DOHH2 (cell line): ENCODE measurements around the gene GSG1L.

ENCODE experiments used
- H3F3A ChIP-seq: fragments of 200-600 bp; sonication (generic), shearing (Covaris generic); 2 replicates; pipeline ENCODE4 v1.6.0; 2016; ENCODE audit warnings: antibody characterized with exemption, mild to moderate bottlenecking; ENCODE audit not compliant: control insufficient read depth, insufficient read depth
- H3K27ac ChIP-seq: fragments of 200-600 bp; sonication (generic); 2 replicates; pipeline ENCODE4 v1.5.1; 2014; ENCODE audit warnings: low read depth, mild to moderate bottlenecking, low read length, moderate library complexity
- H3K27me3 ChIP-seq: fragments of 200-600 bp; sonication (generic); 2 replicates; pipeline ENCODE4 v1.6.1; 2014; ENCODE audit warnings: mild to moderate bottlenecking, low read length, mixed read lengths; ENCODE audit not compliant: control insufficient read depth
- H3K36me3 ChIP-seq: fragments of 200-600 bp; sonication (generic); 2 replicates; pipeline ENCODE4 v1.6.1; 2014; ENCODE audit warnings: mild to moderate bottlenecking, low read length, moderate library complexity, mixed read lengths; ENCODE audit not compliant: control insufficient read depth
- H3K4me1 ChIP-seq: fragments of 200-600 bp; sonication (generic); 2 replicates; pipeline ENCODE4 v1.6.1; 2014; ENCODE audit warnings: mild to moderate bottlenecking, low read length, mixed read lengths; ENCODE audit not compliant: control insufficient read depth
- H3K4me2 ChIP-seq: fragments of 200-600 bp; sonication (generic); 2 replicates; pipeline ENCODE4 v1.6.0; 2014; ENCODE audit warnings: mild to moderate bottlenecking, low read length, moderate library complexity
- H3K4me3 ChIP-seq: fragments of 200-600 bp; sonication (generic); 2 replicates; pipeline ENCODE4 v1.5.1; 2014; ENCODE audit warnings: mild to moderate bottlenecking, low read length, mixed read lengths
- H3K79me2 ChIP-seq: fragments of 200-600 bp; sonication (generic); 2 replicates; pipeline ENCODE4 v1.6.1; 2014; ENCODE audit warnings: mild to moderate bottlenecking, low read length, mixed read lengths; ENCODE audit not compliant: control insufficient read depth
- H3K9me2 ChIP-seq: fragments of 200-600 bp; sonication (generic); replicated peaks from 2 replicates; pipeline ENCODE4 v1.6.1; 2014; ENCODE audit warnings: mild to moderate bottlenecking, low read length, mixed read lengths; ENCODE audit not compliant: control insufficient read depth
- H3K9me3 ChIP-seq: fragments of 200-600 bp; sonication (generic); 2 replicates; pipeline ENCODE4 v1.6.1; 2014; ENCODE audit warnings: antibody characterized with exemption, low read length, mixed read lengths; ENCODE audit not compliant: control insufficient read depth, insufficient read depth
- H4K20me1 ChIP-seq: fragments of 200-600 bp; sonication (generic); 2 replicates; pipeline ENCODE4 v1.6.0; 2014; ENCODE audit warnings: low read depth, mild to moderate bottlenecking, antibody characterized with exemption, low read length, moderate library complexity; ENCODE audit not compliant: control insufficient read depth, insufficient read depth
- EZH2phosphoT487 ChIP-seq: fragments of 200-600 bp; sonication (generic); IDR thresholded peaks from 2 replicates; pipeline ENCODE4 v1.6.1; 2017; ENCODE audit warnings: borderline replicate concordance, mild to moderate bottlenecking, antibody characterized with exemption, low read length, moderate library complexity, mixed read lengths
- TF ChIP-seq, protein P1 (sequence below): fragments of 200-600 bp; sonication (generic); IDR thresholded peaks from one replicate; pipeline ENCODE4 v1.5.1; 2014; ENCODE audit warnings: antibody characterized with exemption, mild to moderate bottlenecking, low read depth, low read length; ENCODE audit not compliant: poor library complexity, severe bottlenecking

Gene GSG1L

DNA sequence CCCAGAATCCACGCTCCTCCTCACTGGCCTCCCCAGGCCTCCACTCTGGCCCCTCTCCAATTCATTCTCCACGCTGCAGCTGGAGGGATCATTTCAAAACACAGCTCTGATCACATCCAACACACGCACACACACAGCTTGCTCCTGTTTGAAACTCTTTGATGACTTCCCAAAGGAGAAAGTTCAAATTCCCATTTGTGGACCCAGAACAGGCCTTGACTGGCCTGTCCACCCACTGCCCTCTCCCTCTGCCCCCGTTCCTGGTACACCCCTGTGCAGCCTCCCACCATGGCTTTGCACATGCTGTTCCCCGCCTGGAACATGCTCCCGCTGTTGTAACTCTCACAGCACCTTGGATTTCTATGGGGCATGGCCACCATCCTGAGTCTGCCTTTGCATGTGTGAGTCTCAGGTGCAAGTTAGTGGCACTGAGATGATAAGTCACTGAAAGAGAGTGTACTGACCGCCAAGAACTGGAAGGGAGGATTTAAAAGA lies 100.0 kb downstream of the GSG1L start:
- Histone ChIP-seq H3K36me3 (no peaks in the 10 kb centered on the region), H3K4me1 (no peaks in the 10 kb centered on the region), H3K9me2 (no peaks in the 10 kb centered on the region), H3K27ac (no peak overlapping the region), H3K4me2 (no peak overlapping the region), H3K9me3 (no peaks in the 10 kb centered on the region), H3F3A (no peaks in the 10 kb centered on the region), H3K27me3 (no peaks in the 10 kb centered on the region), H4K20me1 (no peaks in the 10 kb centered on the region), H3K79me2 (no peaks in the 10 kb centered on the region), H3K4me3 (no peak overlapping the region)
- TF ChIP-seq, protein P1, sequence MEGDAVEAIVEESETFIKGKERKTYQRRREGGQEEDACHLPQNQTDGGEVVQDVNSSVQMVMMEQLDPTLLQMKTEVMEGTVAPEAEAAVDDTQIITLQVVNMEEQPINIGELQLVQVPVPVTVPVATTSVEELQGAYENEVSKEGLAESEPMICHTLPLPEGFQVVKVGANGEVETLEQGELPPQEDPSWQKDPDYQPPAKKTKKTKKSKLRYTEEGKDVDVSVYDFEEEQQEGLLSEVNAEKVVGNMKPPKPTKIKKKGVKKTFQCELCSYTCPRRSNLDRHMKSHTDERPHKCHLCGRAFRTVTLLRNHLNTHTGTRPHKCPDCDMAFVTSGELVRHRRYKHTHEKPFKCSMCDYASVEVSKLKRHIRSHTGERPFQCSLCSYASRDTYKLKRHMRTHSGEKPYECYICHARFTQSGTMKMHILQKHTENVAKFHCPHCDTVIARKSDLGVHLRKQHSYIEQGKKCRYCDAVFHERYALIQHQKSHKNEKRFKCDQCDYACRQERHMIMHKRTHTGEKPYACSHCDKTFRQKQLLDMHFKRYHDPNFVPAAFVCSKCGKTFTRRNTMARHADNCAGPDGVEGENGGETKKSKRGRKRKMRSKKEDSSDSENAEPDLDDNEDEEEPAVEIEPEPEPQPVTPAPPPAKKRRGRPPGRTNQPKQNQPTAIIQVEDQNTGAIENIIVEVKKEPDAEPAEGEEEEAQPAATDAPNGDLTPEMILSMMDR: no peak
- no peak for TF ChIP-seq EZH2phosphoT487

DNA sequence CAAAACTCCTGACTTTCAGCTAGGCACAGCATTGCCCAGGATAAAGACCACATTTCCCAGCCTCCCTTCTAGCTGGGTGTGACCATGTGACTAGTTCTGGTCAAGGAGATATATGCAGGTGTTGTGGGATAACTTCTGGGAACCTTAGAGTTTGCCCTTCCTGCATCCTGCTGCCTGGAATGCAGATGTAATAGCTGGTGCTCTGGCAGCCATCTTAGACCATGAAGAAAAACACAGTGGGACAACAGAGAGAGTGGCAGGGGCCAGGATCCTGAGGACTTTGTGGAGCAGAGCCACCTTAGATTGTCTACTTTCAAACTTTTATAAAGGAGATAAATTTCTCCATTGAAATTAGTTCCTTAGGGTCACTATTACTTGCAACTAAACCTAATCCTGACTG lies 101.3 kb downstream of the GSG1L start:
- no peaks in the 10 kb centered on the region for H3K9me2 ChIP-seq
- no peak overlapping the region for H3K4me3 ChIP-seq
- no peak overlapping the region for H3K4me2 ChIP-seq
- H3K27ac ChIP-seq: no peak overlapping the region
- H3K4me1 ChIP-seq: no peaks in the 10 kb centered on the region
- H3K9me3 ChIP-seq: no peaks in the 10 kb centered on the region
- H3K27me3 ChIP-seq: no peaks in the 10 kb centered on the region
- H4K20me1 ChIP-seq: no peaks in the 10 kb centered on the region
- no peaks in the 10 kb centered on the region for H3K79me2 ChIP-seq
- H3K36me3 ChIP-seq: no peaks in the 10 kb centered on the region
- no peak for TF ChIP-seq EZH2phosphoT487
- TF ChIP-seq, protein P1: no peak
- no peaks in the 10 kb centered on the region for H3F3A ChIP-seq

DNA sequence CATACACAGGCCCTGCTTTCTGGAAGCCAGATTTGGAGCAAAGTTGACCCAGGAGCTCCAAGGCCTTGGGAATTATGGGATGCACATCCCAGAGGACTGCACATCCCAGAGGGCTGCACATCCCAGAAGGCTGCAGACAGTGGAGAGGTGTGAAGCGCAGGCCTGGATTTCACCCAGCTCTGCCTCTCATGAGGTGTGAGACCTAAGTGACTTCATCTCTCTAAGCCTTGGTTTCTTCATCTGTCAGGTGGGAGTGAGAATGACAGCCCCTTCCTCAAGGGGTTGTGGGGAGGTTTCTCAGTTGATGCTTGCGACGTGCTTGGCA lies 102.3 kb downstream of the GSG1L start:
- H3K27me3 ChIP-seq: no peaks in the 10 kb centered on the region
- no peaks in the 10 kb centered on the region for H3K9me3 ChIP-seq
- no peak for TF ChIP-seq EZH2phosphoT487
- TF ChIP-seq, protein P1: no peak
- H3K27ac ChIP-seq: no peak overlapping the region
- H4K20me1 ChIP-seq: no peaks in the 10 kb centered on the region
- no peaks in the 10 kb centered on the region for H3K4me1 ChIP-seq
- no peaks in the 10 kb centered on the region for H3K36me3 ChIP-seq
- H3K4me3 ChIP-seq: no peak overlapping the region
- H3K79me2 ChIP-seq: no peaks in the 10 kb centered on the region
- no peak overlapping the region for H3K4me2 ChIP-seq
- no peaks in the 10 kb centered on the region for H3F3A ChIP-seq
- H3K9me2 ChIP-seq: no peaks in the 10 kb centered on the region
